Measurements from ENCODE around the gene KDM4C. TPM values are rescaled to one million over a fixed set of nuclear protein-coding genes. Genes with fewer than 3 reads are reported as not detected.

The KDM4C gene
- total and polyA plus RNA-seq, 2 of the 4 experiments (the other 2 are of a cell fraction), result 11.8 to 23.8 TPM

DNA sequence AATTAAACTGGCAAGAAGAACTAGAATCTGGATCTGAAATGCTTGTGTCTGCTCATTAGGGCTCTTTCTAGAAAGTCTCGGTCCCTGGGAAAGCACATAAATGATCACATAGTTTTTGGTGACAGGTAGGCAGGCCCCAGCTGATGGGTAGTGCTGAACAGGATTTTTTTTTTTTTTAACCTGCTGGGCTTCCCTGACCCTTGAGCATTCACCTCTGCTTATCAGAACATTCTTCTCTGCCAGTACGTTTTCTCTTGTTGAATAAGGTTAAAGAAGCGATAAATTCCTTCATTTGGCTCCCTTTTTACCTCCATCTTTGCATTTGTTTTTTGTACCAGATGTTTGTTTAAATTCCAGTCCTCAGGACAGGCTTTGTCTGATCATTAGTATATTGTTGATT lies 8.8 kb downstream of the KDM4C start:
- CTCF ChIA-PET, result no interaction called here
- H4K20me1 ChIP-seq (ENCODE audit: insufficient read depth, low read length), result peaks cover 8% of the 10 kb centered on the region; the same call in 1 of the 2 replicates
- no peak overlapping the region for H3K14ac ChIP-seq (replicated peaks; ENCODE audit: low read depth, low read length)
- H2BK5ac ChIP-seq (ENCODE audit: low read depth, low read length, poor library complexity, severe bottlenecking), result no peak overlapping the region
- H3K4me1 ChIP-seq (ENCODE audit: control insufficient read depth, insufficient read depth, low read length), result peaks cover 4% of the 10 kb centered on the region
- H3K23ac ChIP-seq (ENCODE audit: low read depth, low read length), result no peak overlapping the region
- no peak overlapping the region for H3K27ac ChIP-seq (ENCODE audit: insufficient read depth, low read length)
- H3K27me3 ChIP-seq (ENCODE audit: control insufficient read depth, insufficient read depth, low read length), result no peaks in the 10 kb centered on the region
- no peak overlapping the region for H3K18ac ChIP-seq (ENCODE audit: low read depth, low read length)
- no peak overlapping the region for H2AK9ac ChIP-seq (replicated peaks; ENCODE audit: low read depth, low read length, poor library complexity)
- no peak for ATAC-seq (ENCODE audit: low read depth)
- no peak overlapping the region for H4K91ac ChIP-seq (ENCODE audit: insufficient read depth, low read depth, low read length)
- DNase-seq, result no peak
- no peak overlapping the region for H3K9ac ChIP-seq (ENCODE audit: low read depth, low read length)
- H2BK15ac ChIP-seq (ENCODE audit: low read depth, low read length), result no peak overlapping the region
- H4K5ac ChIP-seq (ENCODE audit: low read depth, low read length), result no peak overlapping the region
- dilution Hi-C loops (cut with HindIII; ENCODE audit: low sequenced_read_pairs, unreplicated experiment), result no loop called here
- H3K4me3 ChIP-seq (ENCODE audit: insufficient read depth, low read depth, low read length), result no peak overlapping the region
- WGBS, 2 experiments (ENCODE audit: extremely low coverage in 2 of 2, insufficient read length in 1 of 2), result 100% methylated on average over 1 of the region's 3 CpGs; no CpG with 5 or more reads in 1 of the 2 experiments
- in situ Hi-C loops (cut with MboI; ENCODE audit: low sequenced_read_pairs), result no loop called here
- TF ChIP-seq MXI1 (IDR thresholded peaks at IDR 0.05; ENCODE audit: borderline replicate concordance, low read depth, low read length) (no peak), MAFK (IDR thresholded peaks at IDR 0.05; ENCODE audit: low read depth, low read length) (no peak), POLR2A (IDR thresholded peaks at IDR 0.05; ENCODE audit: low read depth, low read length) (no peak), BHLHE40 (IDR thresholded peaks at IDR 0.05; ENCODE audit: low read depth, low read length) (no peak), MAZ (IDR thresholded peaks at IDR 0.05; ENCODE audit: borderline replicate concordance, low read depth, low read length) (no peak), CEBPB (IDR thresholded peaks at IDR 0.05; ENCODE audit: low read depth, low read length) (no peak)
- TF ChIP-seq, protein P1, sequence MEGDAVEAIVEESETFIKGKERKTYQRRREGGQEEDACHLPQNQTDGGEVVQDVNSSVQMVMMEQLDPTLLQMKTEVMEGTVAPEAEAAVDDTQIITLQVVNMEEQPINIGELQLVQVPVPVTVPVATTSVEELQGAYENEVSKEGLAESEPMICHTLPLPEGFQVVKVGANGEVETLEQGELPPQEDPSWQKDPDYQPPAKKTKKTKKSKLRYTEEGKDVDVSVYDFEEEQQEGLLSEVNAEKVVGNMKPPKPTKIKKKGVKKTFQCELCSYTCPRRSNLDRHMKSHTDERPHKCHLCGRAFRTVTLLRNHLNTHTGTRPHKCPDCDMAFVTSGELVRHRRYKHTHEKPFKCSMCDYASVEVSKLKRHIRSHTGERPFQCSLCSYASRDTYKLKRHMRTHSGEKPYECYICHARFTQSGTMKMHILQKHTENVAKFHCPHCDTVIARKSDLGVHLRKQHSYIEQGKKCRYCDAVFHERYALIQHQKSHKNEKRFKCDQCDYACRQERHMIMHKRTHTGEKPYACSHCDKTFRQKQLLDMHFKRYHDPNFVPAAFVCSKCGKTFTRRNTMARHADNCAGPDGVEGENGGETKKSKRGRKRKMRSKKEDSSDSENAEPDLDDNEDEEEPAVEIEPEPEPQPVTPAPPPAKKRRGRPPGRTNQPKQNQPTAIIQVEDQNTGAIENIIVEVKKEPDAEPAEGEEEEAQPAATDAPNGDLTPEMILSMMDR (conservative IDR thresholded peaks at IDR 0.05; ENCODE audit: low read depth, low read length), result no peak
- no peaks in the 10 kb centered on the region for H3K9me3 ChIP-seq (ENCODE audit: control insufficient read depth, insufficient read depth, low read length)
- BruUV-seq (replicated peaks), result no TSS peak
- no peak overlapping the region for H3K4me2 ChIP-seq (ENCODE audit: low read depth, low read length)
- intact Hi-C loops (cut with micrococcal nuclease), result no loop called here
- no peak overlapping the region for H2AK5ac ChIP-seq (ENCODE audit: low read depth, low read length)
- no peaks in the 10 kb centered on the region for H3K36me3 ChIP-seq (ENCODE audit: control insufficient read depth, insufficient read depth, low read length)
- no peak overlapping the region for H2BK120ac ChIP-seq (ENCODE audit: low read depth, low read length)
- no peak overlapping the region for H2BK20ac ChIP-seq (ENCODE audit: low read depth, low read length)
- H2AFZ ChIP-seq (replicated peaks; ENCODE audit: low read length, poor library complexity), result no peak overlapping the region
- peaks cover 14 to 31% of the 10 kb centered on the region in 2 experiments for H3K79me1 ChIP-seq (ENCODE audit: low read depth in 1 of 2, low read length in 2 of 2)
- no peak overlapping the region for H4K8ac ChIP-seq (ENCODE audit: low read depth in 2 of 2, low read length in 2 of 2)
- no peaks in the 10 kb centered on the region for H3K9me1 ChIP-seq (ENCODE audit: insufficient read depth, low read length)
- POLR2A ChIA-PET (ENCODE audit: unreplicated experiment), result no interaction called here
- H3K56ac ChIP-seq (ENCODE audit: extremely low read depth, insufficient read depth, low read length), result no peak overlapping the region
- no peak overlapping the region for H3K4ac ChIP-seq (ENCODE audit: low read depth, low read length)
